ENCODE data around the gene HBG2. TPM values are rescaled to one million over a fixed set of nuclear protein-coding genes. Genes with fewer than 3 reads are reported as not detected.
"Not testable (repeated sequence)": the region's sequence is repeated elsewhere in the genome, so short reads cannot be mapped to it uniquely, and the experiment has no call there.

The HBG2 gene
- total RNA-seq, 2 experiments from 2014 or later = not detected

GRCh38 chr11:5253440-5253839 lies 1.1 kb downstream of the HBG2 start:
- H3K36me3 Mint-ChIP-seq; CTCF ChIA-PET; H3K27ac Mint-ChIP-seq; H3K9me3 Mint-ChIP-seq; H3K27me3 Mint-ChIP-seq; intact Hi-C loops (cut with micrococcal nuclease); H3K4me3 Mint-ChIP-seq; H3K4me1 Mint-ChIP-seq (ENCODE audit: low read depth); DNase-seq; POLR2A ChIA-PET: not testable (repeated sequence)

- DNase-seq = no peak
- H3K27me3 Mint-ChIP-seq = peaks cover 3% of the 10 kb centered on the region
- ChIA-PET CTCF (no interaction called here), POLR2A (no interaction called here)
- no peaks in the 10 kb centered on the region for H3K36me3 Mint-ChIP-seq
- H3K4me3 Mint-ChIP-seq = no peak overlapping the region
- H3K9me3 Mint-ChIP-seq = no peaks in the 10 kb centered on the region
- intact Hi-C loops (cut with micrococcal nuclease) = no loop called here
- no peaks in the 10 kb centered on the region for H3K4me1 Mint-ChIP-seq (ENCODE audit: low read depth)
- H3K27ac Mint-ChIP-seq = no peak overlapping the region
Measured at GRCh38 chr11:5252919-5253265, 1.7 kb downstream of the HBG2 start.

GRCh38 chr11:5252192-5252918 lies 2.2 kb downstream of the HBG2 start:
- intact Hi-C loops (cut with micrococcal nuclease) = no loop called here
- H3K9me3 Mint-ChIP-seq = no peaks in the 10 kb centered on the region
- H3K4me3 Mint-ChIP-seq = no peak overlapping the region
- ChIA-PET CTCF (no interaction called here), POLR2A (no interaction called here)
- no peaks in the 10 kb centered on the region for H3K36me3 Mint-ChIP-seq
- no peak for DNase-seq
- H3K27ac Mint-ChIP-seq = no peak overlapping the region
- no peaks in the 10 kb centered on the region for H3K4me1 Mint-ChIP-seq (ENCODE audit: low read depth)
- H3K27me3 Mint-ChIP-seq = peaks cover 3% of the 10 kb centered on the region

- Mint-ChIP-seq H3K4me3 (no peak overlapping the region), H3K9me3 (no peaks in the 10 kb centered on the region), H3K27me3 (peaks cover 2% of the 10 kb centered on the region), H3K4me1 (ENCODE audit: low read depth) (no peaks in the 10 kb centered on the region), H3K27ac (no peak overlapping the region), H3K36me3 (no peaks in the 10 kb centered on the region)
- intact Hi-C loops (cut with micrococcal nuclease) = no loop called here
- CTCF ChIA-PET = no interaction called here
- no peak for DNase-seq
- POLR2A ChIA-PET = no interaction called here
Measured at GRCh38 chr11:5251746-5252145, 2.8 kb downstream of the HBG2 start.

GRCh38 chr11:5250543-5251204 lies 3.9 kb downstream of the HBG2 start:
- Mint-ChIP-seq H3K27ac (no peak overlapping the region), H3K4me3 (no peak overlapping the region), H3K9me3 (no peaks in the 10 kb centered on the region), H3K4me1 (ENCODE audit: low read depth) (no peaks in the 10 kb centered on the region), H3K27me3 (peaks cover 2% of the 10 kb centered on the region), H3K36me3 (no peaks in the 10 kb centered on the region)
- intact Hi-C loops (cut with micrococcal nuclease) = no loop called here
- POLR2A ChIA-PET = no interaction called here
- CTCF ChIA-PET = no interaction called here
- no peak for DNase-seq

- H3K9me3 Mint-ChIP-seq; POLR2A ChIA-PET; H3K36me3 Mint-ChIP-seq; intact Hi-C loops (cut with micrococcal nuclease); CTCF ChIA-PET; H3K27me3 Mint-ChIP-seq; DNase-seq; H3K4me3 Mint-ChIP-seq; H3K27ac Mint-ChIP-seq; H3K4me1 Mint-ChIP-seq (ENCODE audit: low read depth): not testable (repeated sequence)
Measured at GRCh38 chr11:5249807-5250396, 4.7 kb downstream of the HBG2 start, which contains the start of gene HBG1. TSS of gene HBG1 (minus strand) at chr11:5249857. CDS start at chr11:5249804, 53 bp downstream.

- H3K9me3 Mint-ChIP-seq; POLR2A ChIA-PET; intact Hi-C loops (cut with micrococcal nuclease); CTCF ChIA-PET; H3K27me3 Mint-ChIP-seq; H3K4me1 Mint-ChIP-seq (ENCODE audit: low read depth); DNase-seq; H3K4me3 Mint-ChIP-seq; H3K36me3 Mint-ChIP-seq; H3K27ac Mint-ChIP-seq: not testable (repeated sequence)
Measured at GRCh38 chr11:5248498-5248897, 6.1 kb downstream of the HBG2 start.

GRCh38 chr11:5247472-5248192 lies 6.9 kb downstream of the HBG2 start:
- H3K9me3 Mint-ChIP-seq = no peaks in the 10 kb centered on the region
- POLR2A ChIA-PET = no interaction called here

GRCh38 chr11:5246772-5247471 lies 7.7 kb downstream of the HBG2 start:
- intact Hi-C loops (cut with micrococcal nuclease) = no loop called here
- Mint-ChIP-seq H3K9me3 (no peaks in the 10 kb centered on the region), H3K27me3 (peaks cover 2% of the 10 kb centered on the region), H3K4me3 (no peak overlapping the region), H3K4me1 (ENCODE audit: low read depth) (no peaks in the 10 kb centered on the region), H3K27ac (no peak overlapping the region), H3K36me3 (no peaks in the 10 kb centered on the region)
- ChIA-PET POLR2A (no interaction called here), CTCF (no interaction called here)
- no peak for DNase-seq

More at GRCh38 chr11:5247472-5248192, 6.9 kb downstream of the HBG2 start:
- DNase-seq = no peak
- Mint-ChIP-seq H3K27me3 (peaks cover 2% of the 10 kb centered on the region), H3K4me3 (no peak overlapping the region), H3K36me3 (no peaks in the 10 kb centered on the region), H3K27ac (no peak overlapping the region), H3K4me1 (ENCODE audit: low read depth) (no peaks in the 10 kb centered on the region)
- CTCF ChIA-PET = no interaction called here
- intact Hi-C loops (cut with micrococcal nuclease) = no loop called here

- no peaks in the 10 kb centered on the region for H3K9me3 Mint-ChIP-seq
- H3K27me3 Mint-ChIP-seq = no peaks in the 10 kb centered on the region
- no peak overlapping the region for H3K4me3 Mint-ChIP-seq
- no peak for DNase-seq
- intact Hi-C loops (cut with micrococcal nuclease) = no loop called here
- no peaks in the 10 kb centered on the region for H3K4me1 Mint-ChIP-seq (ENCODE audit: low read depth)
- no peak overlapping the region for H3K27ac Mint-ChIP-seq
- ChIA-PET CTCF (no interaction called here), POLR2A (no interaction called here)
- H3K36me3 Mint-ChIP-seq = no peaks in the 10 kb centered on the region
Measured at GRCh38 chr11:5245155-5245554, 9.4 kb downstream of the HBG2 start.

- Mint-ChIP-seq H3K9me3 (no peaks in the 10 kb centered on the region), H3K36me3 (no peaks in the 10 kb centered on the region), H3K4me1 (ENCODE audit: low read depth) (no peaks in the 10 kb centered on the region), H3K27ac (no peak overlapping the region), H3K4me3 (no peak overlapping the region), H3K27me3 (no peaks in the 10 kb centered on the region)
- DNase-seq = no peak
- POLR2A ChIA-PET = no interaction called here
- CTCF ChIA-PET = no interaction called here
- intact Hi-C loops (cut with micrococcal nuclease) = no loop called here
Measured at GRCh38 chr11:5243816-5244180, 10.8 kb downstream of the HBG2 start.

Data from activated CD4-positive, alpha-beta memory T cell treated with anti-CD3 and anti-CD28 coated beads for 36 hours (primary cell).